Coronary artery (tissue), 2 donors: ENCODE data around the gene YWHAG.
"Not testable (repeated sequence)": the region's sequence is repeated elsewhere in the genome, so short reads cannot be mapped to it uniquely, and the experiment has no call there.

Source experiments
- DNase-seq: peaks from one replicate; pipeline ENCODE4 v3.0.0-alpha.2; 2017; ENCODE audit warnings: low spot score
- H3K27ac ChIP-seq, 2 donors: fragments of 200-600 bp; sonication (generic); one replicate each; pipeline ENCODE4 v1.5.1; 2016 to 2019
- H3K4me3 ChIP-seq: fragments of 200-600 bp; sonication (generic); 2 replicates; pipeline ENCODE4 v1.5.1; 2016; ENCODE audit warnings: mild to moderate bottlenecking, moderate library complexity
- TF ChIP-seq, protein P1 (sequence below): fragments of 200-600 bp; sonication (generic); IDR thresholded peaks from one replicate; pipeline ENCODE4 v1.5.1; 2019; ENCODE audit warnings: antibody characterized with exemption

Gene YWHAG

GRCh38 chr7:76358481-76359110, at the start of gene YWHAG:
TSS of gene YWHAG (minus strand) at chr7:76358991. CDS start at chr7:76358808, 183 bp downstream.
- Histone ChIP-seq H3K27ac (peak within 1 kb of the TSS; percentile 95 to 99), H3K4me3 (peak within 1 kb of the TSS; percentile 86)
- TF ChIP-seq, protein P1, sequence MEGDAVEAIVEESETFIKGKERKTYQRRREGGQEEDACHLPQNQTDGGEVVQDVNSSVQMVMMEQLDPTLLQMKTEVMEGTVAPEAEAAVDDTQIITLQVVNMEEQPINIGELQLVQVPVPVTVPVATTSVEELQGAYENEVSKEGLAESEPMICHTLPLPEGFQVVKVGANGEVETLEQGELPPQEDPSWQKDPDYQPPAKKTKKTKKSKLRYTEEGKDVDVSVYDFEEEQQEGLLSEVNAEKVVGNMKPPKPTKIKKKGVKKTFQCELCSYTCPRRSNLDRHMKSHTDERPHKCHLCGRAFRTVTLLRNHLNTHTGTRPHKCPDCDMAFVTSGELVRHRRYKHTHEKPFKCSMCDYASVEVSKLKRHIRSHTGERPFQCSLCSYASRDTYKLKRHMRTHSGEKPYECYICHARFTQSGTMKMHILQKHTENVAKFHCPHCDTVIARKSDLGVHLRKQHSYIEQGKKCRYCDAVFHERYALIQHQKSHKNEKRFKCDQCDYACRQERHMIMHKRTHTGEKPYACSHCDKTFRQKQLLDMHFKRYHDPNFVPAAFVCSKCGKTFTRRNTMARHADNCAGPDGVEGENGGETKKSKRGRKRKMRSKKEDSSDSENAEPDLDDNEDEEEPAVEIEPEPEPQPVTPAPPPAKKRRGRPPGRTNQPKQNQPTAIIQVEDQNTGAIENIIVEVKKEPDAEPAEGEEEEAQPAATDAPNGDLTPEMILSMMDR = no peak
- peak; percentile 94 for DNase-seq

- TF ChIP-seq, protein P1 = no peak
- no peak for DNase-seq
- H3K4me3 ChIP-seq = no peak overlapping the region
- H3K27ac ChIP-seq = no peak overlapping the region
Measured at GRCh38 chr7:76408121-76408560, 49.4 kb upstream of the YWHAG start.

DNA sequence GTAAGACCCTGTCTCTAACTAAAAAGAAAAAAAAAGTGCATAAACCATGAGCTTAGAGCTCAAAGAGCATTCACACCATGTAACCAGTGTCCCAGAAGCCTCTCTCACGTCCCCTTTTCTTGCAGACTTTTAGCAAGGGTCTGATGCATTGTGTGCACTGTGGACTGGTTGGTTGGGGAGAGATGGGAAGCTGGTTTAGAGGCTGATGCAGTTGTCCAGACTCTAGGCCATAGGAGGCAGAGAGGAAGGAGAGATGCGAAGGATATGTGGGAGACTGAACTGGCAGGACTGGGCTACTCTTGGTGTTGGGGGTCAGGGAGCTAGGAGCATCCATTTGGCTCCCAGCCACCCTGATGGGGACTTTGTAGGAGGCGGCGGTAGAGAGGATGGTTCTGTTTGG, 48.9 kb upstream of the YWHAG start:
- Histone ChIP-seq H3K4me3 (no peak overlapping the region), H3K27ac (no peak overlapping the region)
- DNase-seq = no peak
- TF ChIP-seq, protein P1 = no peak

DNA sequence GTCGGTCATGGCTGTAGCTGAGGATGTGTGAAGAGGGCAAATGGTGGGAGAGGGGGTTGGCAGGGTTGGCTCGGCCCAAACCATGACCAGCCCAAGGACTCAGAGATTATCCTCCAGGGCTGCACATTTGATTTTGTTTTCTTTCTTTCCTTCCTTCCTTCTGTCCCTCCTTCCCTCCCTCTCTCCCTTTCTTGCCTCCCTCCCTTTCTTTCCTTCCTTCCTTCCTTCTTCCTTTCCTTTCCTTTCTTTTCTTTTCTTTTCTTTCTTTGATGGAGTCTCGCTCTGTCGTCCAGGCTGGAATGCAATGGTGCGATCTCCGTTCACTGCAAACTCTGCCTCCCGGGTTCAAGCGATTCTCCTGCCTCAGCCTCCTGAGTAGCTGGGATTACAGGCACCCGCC, 46.9 kb upstream of the YWHAG start:
- Histone ChIP-seq H3K27ac (no peak overlapping the region), H3K4me3 (no peak overlapping the region)
- TF ChIP-seq, protein P1 = no peak
- no peak for DNase-seq

GRCh38 chr7:76403780-76404494, 45.1 kb upstream of the YWHAG start:
- DNase-seq = no peak
- Histone ChIP-seq H3K4me3 (no peak overlapping the region), H3K27ac (peak overlapping the region in 1 of 2 donors; percentile 43)
- TF ChIP-seq, protein P1 = no peak

- DNase-seq, H3K4me3 ChIP-seq: not testable (repeated sequence)
- H3K27ac ChIP-seq = peak overlapping the region in 1 of 2 donors; percentile 43
Measured at GRCh38 chr7:76403097-76403496, 44.3 kb upstream of the YWHAG start.

DNA sequence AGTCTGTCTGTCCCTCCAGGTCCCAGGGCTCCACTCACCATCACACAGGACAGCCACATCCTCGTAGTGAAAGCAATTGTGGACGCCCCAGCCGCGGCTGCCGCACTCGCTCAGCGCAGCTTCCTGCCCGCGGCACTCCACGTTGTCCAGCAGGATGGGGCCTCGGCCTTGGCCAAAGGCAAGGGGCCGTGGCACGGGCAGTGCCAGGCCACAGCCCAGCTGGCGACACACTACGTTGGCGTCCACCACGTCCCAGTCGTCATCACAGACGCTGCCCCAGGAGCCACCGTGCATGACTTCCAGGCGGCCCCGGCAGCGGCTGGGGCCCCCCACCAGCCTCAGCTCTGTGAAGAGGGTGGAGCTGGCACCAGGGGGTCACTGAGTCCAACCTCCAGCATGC, 41.5 kb upstream of the YWHAG start:
- H3K27ac ChIP-seq = no peak overlapping the region
- H3K4me3 ChIP-seq = no peak overlapping the region
- TF ChIP-seq, protein P1 = no peak
- no peak for DNase-seq
